Hematopoietic multipotent progenitor cell treated with erythropoietin and hydrocortisone succinate and interleukin-3 and kit ligand, for 15 days (in vitro differentiated cells): ENCODE measurements around the gene ZC3HAV1.
A peak's percentile ranks its signal among the peaks of the same experiment; 100 is the strongest.
"Not testable (repeated sequence)": the region's sequence is repeated elsewhere in the genome, so short reads cannot be mapped to it uniquely, and the experiment has no call there.

Experiments
- DNase-seq: peaks from one replicate; pipeline ENCODE4 v3.0.0-alpha.2; 2015; ENCODE audit warnings: low spot score

ZC3HAV1 gene

GRCh38 chr7:139109188-139109982 lies at the start of gene ZC3HAV1:
ZC3HAV1 (minus strand) TSS chr7:139109720; CDS start chr7:139109331, 389 bp downstream.
- DNase-seq, result peak; percentile 87

GRCh38 chr7:139153832-139154231 lies 44.3 kb upstream of the ZC3HAV1 start:
- no peak for DNase-seq

GRCh38 chr7:139152149-139152548 lies 42.6 kb upstream of the ZC3HAV1 start:
- DNase-seq, result no peak

GRCh38 chr7:139139150-139139549 lies 29.6 kb upstream of the ZC3HAV1 start:
- DNase-seq, result no peak

GRCh38 chr7:139133335-139134139 lies 24.0 kb upstream of the ZC3HAV1 start:
- DNase-seq, result peak; percentile 87

GRCh38 chr7:139132887-139133286 lies 23.4 kb upstream of the ZC3HAV1 start:
- no peak for DNase-seq

GRCh38 chr7:139131601-139132041 lies 22.1 kb upstream of the ZC3HAV1 start:
- no peak for DNase-seq

GRCh38 chr7:139129814-139130213 lies 20.3 kb upstream of the ZC3HAV1 start:
- DNase-seq, result not testable (repeated sequence)

- no peak for DNase-seq
These were observed 18.1 kb upstream of the ZC3HAV1 start for GRCh38 chr7:139127648-139128047.

- no peak for DNase-seq
These were observed 16.1 kb upstream of the ZC3HAV1 start for GRCh38 chr7:139125657-139126056.

GRCh38 chr7:139124995-139125394 lies 15.5 kb upstream of the ZC3HAV1 start:
- not testable (repeated sequence) for DNase-seq

- no peak for DNase-seq
These were observed 14.8 kb upstream of the ZC3HAV1 start for GRCh38 chr7:139124084-139124914.

GRCh38 chr7:139119486-139119849 lies 9.9 kb upstream of the ZC3HAV1 start:
- no peak for DNase-seq

- DNase-seq, result peak; percentile 69
These were observed 9.4 kb upstream of the ZC3HAV1 start for GRCh38 chr7:139118805-139119485.

- DNase-seq, result peak; percentile 74
These were observed 8.8 kb upstream of the ZC3HAV1 start for GRCh38 chr7:139118234-139118804.

GRCh38 chr7:139117599-139118233 lies 8.2 kb upstream of the ZC3HAV1 start:
- peak; percentile 57 for DNase-seq

GRCh38 chr7:139116999-139117398 lies 7.5 kb upstream of the ZC3HAV1 start:
- DNase-seq, result no peak

- DNase-seq, result no peak
These were observed 5.6 kb upstream of the ZC3HAV1 start for GRCh38 chr7:139115104-139115503.

- DNase-seq, result no peak
These were observed 5.1 kb upstream of the ZC3HAV1 start for GRCh38 chr7:139114585-139114984.

- no peak for DNase-seq
These were observed 4.5 kb upstream of the ZC3HAV1 start for GRCh38 chr7:139114018-139114417.

- DNase-seq, result no peak
These were observed 3.3 kb upstream of the ZC3HAV1 start for GRCh38 chr7:139112741-139113250.
